Globus pallidus (tissue), 1 donor: Measurements from ENCODE around the gene RABL6.
"Not testable (repeated sequence)": the region's sequence is repeated elsewhere in the genome, so short reads cannot be mapped to it uniquely, and the experiment has no call there.

Experiments
- DNase-seq: peaks from one replicate; pipeline ENCODE4 v3.0.0-alpha.2; 2015; ENCODE audit warnings: low spot score

RABL6 gene

DNA sequence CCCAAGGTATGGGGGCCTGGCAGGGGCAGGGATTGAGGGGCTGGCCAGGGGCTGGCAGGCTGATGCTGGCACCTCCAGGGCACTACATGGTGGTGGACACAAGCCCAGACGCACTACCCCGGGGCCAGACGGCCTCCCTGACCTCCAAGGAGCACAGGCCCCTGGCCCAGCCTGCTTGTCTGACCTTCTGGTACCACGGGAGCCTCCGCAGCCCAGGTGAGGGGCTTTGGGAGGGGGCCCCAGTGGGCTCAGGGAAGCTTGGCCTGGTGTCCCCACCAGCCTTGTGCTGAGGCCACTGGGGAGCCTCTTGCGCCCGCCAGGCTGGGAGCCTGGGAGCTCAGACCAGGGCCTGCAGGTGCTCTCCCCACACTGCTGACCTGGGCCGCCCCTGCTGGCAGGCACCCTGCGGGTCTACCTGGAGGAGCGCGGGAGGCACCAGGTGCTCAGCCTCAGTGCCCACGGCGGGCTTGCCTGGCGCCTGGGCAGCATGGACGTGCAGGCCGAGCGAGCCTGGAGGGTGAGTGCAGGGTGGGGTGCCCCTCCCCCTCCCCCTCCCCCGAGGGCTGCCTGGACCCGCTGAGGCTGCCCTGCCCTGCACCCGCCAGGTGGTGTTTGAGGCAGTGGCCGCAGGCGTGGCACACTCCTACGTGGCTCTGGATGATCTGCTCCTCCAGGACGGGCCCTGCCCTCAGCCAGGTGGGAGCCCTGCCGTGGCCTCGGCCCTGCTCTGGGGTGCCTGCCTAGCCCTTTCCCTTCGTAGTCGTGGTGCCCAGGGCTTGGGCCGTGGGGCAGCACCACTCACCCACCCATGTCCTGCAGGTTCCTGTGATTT is 50.0 kb downstream of the RABL6 start:
- no peak for DNase-seq

DNA sequence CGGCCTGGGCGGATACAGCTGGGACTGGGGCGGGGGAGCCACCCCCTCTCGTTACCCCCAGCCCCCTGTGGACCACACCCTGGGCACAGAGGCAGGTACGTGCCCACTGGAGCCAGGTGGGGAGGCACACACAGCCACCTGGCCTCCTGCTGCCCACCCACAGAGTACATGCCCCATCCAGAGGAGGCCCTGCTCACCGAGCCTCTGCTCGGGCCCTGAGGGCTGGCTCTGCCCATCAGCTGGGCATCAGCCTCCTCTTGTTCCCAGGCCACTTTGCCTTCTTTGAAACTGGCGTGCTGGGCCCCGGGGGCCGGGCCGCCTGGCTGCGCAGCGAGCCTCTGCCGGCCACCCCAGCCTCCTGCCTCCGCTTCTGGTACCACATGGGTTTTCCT is 50.7 kb downstream of the RABL6 start:
- no peak for DNase-seq

DNA sequence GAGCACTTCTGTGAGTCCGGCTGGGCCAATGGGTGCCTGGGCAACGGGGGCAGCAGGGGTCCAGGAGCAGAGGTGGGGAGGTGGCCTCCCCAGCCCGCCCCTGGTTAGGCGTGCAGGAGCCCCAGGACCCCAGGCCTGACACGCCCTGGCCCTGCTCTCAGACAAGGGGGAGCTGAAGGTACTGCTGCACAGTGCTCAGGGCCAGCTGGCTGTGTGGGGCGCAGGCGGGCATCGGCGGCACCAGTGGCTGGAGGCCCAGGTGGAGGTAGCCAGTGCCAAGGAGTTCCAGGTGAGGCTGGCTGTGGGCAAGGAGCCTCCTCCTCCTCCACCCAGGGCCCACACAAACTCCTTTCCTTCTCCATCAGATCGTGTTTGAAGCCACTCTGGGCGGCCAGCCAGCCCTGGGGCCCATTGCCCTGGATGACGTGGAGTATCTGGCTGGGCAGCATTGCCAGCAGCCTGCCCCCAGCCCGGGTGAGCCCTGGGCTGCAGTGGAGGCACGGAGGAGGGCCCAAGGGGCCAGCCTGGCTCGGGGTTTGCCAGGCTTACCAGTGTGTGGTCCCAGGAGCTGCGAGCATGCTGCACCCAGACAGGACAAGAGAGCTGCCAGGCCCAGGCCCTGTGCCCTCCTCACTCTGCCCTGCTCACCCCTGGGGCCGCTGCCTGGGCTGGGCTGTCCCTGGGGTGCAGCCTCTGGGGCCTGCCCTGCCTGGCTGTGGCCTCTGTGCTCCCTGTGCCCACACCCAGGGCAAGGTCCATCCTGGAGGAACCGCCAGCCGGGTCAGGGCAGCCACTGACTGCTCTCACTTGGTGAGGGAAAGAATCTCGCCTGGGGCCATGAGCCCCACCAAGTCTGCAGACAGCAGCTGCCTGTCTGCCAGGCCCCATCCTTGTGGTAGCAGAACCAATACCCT is 51.4 kb downstream of the RABL6 start:
- DNase-seq, result peak; percentile 70

DNA sequence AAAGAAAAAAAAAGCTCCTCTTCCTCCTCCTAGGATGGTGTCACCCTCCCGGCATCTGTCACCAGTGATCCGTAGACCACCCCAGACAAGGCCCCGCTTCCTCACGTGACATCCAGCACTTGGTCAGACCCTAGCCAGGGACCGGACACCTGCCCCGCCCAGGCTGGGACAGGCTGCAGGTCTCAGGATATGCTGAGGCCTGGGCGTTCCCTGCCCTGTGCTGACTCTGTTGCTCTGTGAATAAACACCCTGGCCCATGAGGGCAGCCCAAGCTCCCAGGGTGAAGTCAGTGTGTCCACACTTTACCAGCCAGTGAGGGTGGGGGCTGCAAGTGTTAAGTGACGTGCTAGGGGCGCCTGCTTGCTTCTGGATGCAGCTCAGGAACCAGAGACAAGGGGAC is 52.8 kb downstream of the RABL6 start:
- no peak for DNase-seq

- DNase-seq, result no peak
Observed at GRCh38 chr9:136860933-136861873, 53.5 kb downstream of the RABL6 start.

DNA sequence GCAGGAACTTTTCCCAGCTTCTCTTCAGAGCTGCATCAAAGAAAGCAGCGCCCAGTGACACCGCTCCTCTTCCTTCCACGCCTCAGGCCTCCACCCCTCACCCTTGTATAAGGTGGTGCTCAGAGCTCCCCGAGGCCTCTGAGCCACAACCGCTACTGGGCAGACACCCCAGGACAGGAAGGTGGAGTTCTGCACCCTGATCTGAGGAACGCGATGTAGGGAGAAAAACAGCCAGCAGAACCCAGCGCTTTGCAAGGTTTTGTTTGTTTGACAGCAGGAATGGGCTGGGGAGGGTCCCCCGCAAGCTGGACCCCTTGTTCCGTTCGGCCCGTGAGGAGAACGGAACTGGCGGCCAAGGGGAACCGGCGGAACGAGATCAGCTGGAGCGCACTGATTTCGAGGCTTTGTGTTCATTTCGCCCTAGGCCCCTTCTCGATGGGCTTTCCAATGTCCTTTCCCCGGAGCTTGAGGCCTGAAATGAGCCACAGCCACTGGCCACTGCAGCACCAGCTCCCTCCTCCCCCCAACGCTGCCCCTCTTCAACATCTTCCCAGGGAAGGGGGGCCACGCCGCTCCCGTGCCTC is 54.2 kb downstream of the RABL6 start:
- no peak for DNase-seq

GRCh38 chr9:136862849-136863622 is 55.3 kb downstream of the RABL6 start:
- DNase-seq, result no peak

DNA sequence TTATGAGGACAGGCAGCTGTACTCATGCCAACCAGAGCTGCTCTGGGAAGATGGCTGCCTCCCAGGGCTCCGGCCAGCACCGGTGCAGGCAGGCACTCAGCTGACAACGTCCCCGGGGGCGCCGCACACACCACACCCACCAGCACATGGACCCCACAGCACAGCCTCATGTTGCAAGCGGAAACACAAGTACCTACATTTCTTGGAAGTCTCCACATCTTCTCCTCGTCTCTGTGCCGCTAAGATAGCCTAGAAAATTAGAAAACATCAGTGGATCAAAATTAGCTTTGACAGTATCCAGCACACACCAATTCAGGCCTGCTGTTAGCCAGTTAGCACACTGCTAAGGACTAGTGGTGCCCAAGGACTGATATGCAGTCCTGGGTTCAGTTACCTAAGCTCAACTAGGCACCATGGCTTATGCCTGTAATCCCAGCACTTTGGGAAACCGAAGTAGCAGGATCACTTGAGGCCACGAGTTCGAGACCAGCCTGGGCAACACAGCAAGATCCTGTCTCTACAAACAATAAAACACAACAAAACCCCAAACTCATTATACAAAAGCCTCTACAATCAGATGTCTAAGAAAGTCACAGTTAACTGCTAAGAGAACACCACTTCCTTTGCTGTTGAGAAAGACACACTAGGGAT is 56.0 kb downstream of the RABL6 start:
- no peak for DNase-seq

GRCh38 chr9:136865041-136865767 is 57.5 kb downstream of the RABL6 start:
- no peak for DNase-seq

DNA sequence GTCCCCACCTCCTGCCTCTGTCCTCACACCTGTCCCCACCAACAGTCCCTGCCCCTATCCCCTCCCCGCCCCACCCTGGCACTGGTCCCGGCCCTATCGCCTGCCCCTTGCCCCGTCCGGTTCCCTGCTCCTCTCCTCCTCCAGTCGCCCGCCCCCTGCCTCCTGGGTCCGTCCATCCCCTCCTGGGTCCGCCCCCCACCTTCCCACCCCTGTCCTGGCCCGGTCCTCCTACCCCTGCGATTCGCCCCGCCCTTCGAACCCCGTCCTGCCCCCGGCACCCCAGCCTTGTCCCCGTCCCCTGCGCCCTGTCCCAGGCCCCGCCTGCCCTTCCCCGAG is 58.0 kb downstream of the RABL6 start:
- no peak for DNase-seq

DNA sequence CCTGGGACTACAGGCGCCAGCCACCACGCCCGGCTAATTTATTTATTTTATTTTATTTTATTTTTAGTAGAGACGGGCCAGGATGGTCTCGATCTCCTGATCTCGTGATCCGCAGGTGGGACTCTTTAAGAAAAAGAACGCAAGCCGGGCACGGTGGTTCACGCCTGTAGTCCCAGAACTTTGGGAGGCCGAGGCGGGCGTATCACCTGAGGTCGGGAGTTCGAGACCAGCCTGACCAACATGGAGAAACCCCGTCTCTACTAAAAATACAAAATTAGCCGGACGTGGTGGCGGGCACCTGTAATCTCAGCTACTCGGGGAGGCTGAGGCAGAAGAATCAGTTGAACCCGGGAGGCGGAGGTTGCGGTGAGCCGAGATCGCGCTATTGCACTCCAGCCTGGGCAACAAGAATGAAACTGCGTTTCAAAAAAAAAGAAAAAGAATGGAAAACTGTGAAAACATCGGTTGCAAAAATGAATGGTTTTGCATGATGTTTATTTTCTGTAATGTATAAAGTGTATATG is 59.2 kb downstream of the RABL6 start:
- not testable (repeated sequence) for DNase-seq

DNA sequence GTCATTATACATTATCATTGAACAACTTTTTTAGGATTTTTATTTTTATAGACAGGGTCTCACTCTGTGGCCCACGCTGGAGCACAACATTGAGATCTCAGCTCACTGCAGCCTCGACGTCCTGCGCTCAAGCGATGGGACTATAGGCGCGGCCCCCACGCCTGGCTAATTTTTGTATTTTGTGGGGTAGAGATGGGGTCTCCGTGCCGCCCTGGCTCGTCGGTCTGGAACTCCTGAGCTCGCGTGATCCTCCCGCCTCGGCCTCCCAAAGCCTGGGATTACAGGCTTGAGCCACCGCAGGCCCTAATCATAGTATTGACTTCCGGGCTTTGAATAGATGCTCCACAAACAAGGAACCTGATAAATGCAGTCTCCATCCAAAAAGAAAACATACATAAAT is 59.7 kb downstream of the RABL6 start:
- DNase-seq, result no peak

- DNase-seq, result no peak
Observed at GRCh38 chr9:136867917-136868316, 60.2 kb downstream of the RABL6 start.

GRCh38 chr9:136868644-136869043 is 60.9 kb downstream of the RABL6 start:
- no peak for DNase-seq

DNA sequence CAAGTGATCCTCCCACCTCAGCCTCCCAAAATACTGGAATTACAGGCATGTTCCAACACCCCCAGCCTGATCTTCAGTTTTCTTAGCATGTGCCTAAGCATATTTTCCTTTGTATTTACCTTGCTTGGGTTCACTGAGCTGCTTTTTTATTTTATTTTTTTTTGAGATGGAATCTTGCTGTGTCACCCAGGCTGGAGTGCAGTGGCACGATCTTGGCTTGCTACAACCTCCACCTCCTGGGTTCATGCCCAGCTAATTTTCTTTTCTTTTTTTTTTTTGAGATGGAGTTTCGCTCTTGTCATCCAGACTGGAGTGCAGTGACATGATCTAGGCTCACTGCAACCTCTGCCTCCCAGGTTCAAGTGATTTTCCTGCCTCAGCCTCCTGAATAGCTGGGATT is 61.9 kb downstream of the RABL6 start:
- DNase-seq, result not testable (repeated sequence)

GRCh38 chr9:136875155-136875554 is 67.4 kb downstream of the RABL6 start:
- no peak for DNase-seq

GRCh38 chr9:136876476-136876875 is 68.7 kb downstream of the RABL6 start:
- no peak for DNase-seq

DNA sequence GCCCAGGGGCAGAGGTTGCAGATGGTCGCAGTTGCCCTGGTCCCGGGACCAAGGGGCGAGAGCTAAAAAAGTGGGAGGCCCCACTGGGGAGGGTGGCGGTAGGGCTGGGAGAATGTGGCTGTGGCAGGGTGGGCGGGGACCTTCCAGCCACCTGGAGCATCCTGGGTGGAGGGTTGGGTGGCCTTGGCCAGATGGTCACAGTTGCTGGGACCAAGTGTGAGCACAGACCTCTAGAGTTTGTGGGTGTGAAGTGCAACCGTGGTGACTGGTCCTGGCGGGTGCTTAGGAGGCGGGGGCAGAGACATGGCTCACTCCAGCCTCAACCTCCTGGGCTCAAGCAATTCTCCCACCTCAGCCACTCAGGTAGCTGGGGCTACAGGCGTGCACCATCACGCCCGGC is 72.9 kb downstream of the RABL6 start:
- DNase-seq, result no peak

DNA sequence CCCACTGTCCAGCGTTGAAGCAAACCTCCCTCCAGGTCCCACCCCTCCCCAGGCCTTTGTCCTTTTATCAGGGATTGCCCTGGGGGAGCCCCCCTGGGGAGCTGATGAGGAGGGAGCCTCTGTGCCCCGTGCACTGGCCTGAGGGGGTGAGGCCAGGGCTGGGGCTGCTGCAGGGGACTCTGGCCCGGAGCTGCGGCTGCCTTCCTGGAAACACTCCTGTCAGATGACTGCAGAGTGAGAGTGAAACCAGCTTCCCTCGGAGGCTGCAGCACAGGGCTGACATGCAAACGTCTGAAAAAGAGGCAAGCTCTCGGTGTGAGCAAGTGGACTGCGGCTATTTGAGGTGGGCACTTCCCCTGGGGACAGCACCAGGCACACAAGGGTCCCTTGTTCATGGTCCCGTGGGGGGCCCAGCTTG is 74.0 kb downstream of the RABL6 start:
- DNase-seq, result no peak
